C4-2B (cell line): ENCODE measurements around the gene SDCBP2.
A peak's percentile ranks its signal among the peaks of the same experiment; 100 is the strongest.
"Not testable (repeated sequence)": the region's sequence is repeated elsewhere in the genome, so short reads cannot be mapped to it uniquely, and the experiment has no call there.

Experiments
- H3K27ac ChIP-seq: fragments of 450-650 bp; 2 replicates; pipeline ENCODE4 v1.5.1; 2017
- CTCF ChIP-seq: fragments of 450-650 bp; conservative IDR thresholded peaks from 2 replicates; pipeline ENCODE4 v1.5.1; 2017; ENCODE audit warnings: mild to moderate bottlenecking
- ZFX ChIP-seq: fragments of 450-650 bp; IDR thresholded peaks from 2 replicates; pipeline ENCODE4 v1.6.1; 2017

SDCBP2 gene

GRCh38 chr20:1357921-1358671 lies 29.2 kb upstream of the SDCBP2 start:
- TF ChIP-seq ZFX: no peak
- no peak for TF ChIP-seq CTCF
- H3K27ac ChIP-seq: no peak overlapping the region

GRCh38 chr20:1353956-1354355 lies 25.0 kb upstream of the SDCBP2 start:
- TF ChIP-seq CTCF: no peak
- no peak for TF ChIP-seq ZFX
- H3K27ac ChIP-seq: no peak overlapping the region

- H3K27ac ChIP-seq: no peak overlapping the region
- TF ChIP-seq ZFX: no peak
- no peak for TF ChIP-seq CTCF
Measured at GRCh38 chr20:1346315-1346969, 17.5 kb upstream of the SDCBP2 start.

- no peak overlapping the region for H3K27ac ChIP-seq
- no peak for TF ChIP-seq ZFX
- no peak for TF ChIP-seq CTCF
Measured at GRCh38 chr20:1345756-1346093, 16.8 kb upstream of the SDCBP2 start.

- TF ChIP-seq CTCF (no peak), ZFX (no peak)
- H3K27ac ChIP-seq: 0 out of 2 replicates have a peak overlapping the region, but pooled peaks have one; percentile 23
Measured at GRCh38 chr20:1345030-1345755, 16.3 kb upstream of the SDCBP2 start.

GRCh38 chr20:1343446-1344124 lies 14.6 kb upstream of the SDCBP2 start:
- H3K27ac ChIP-seq: not testable (repeated sequence)

GRCh38 chr20:1341561-1342265 lies 12.8 kb upstream of the SDCBP2 start:
- H3K27ac ChIP-seq: no peak overlapping the region; the same call in 1 of the 2 replicates
- no peak for TF ChIP-seq CTCF
- TF ChIP-seq ZFX: no peak
